Lower leg skin (tissue), 3 donors: ENCODE measurements around the gene ETHE1.

Experiments
- CTCF ChIP-seq, 3 donors: fragments of 450-650 bp; IDR thresholded peaks; one replicate each; pipeline ENCODE4 v1.5.1; 2016; ENCODE audit warnings: antibody characterized with exemption in 3 of 3, mild to moderate bottlenecking in 3 of 3, moderate library complexity in 2 of 3
- POLR2A ChIP-seq, 2 donors: fragments of 450-650 bp; IDR thresholded peaks; one replicate each; pipeline ENCODE4 v1.6.1; 2016 to 2017; ENCODE audit warnings: antibody characterized with exemption in 2 of 2, mild to moderate bottlenecking in 1 of 2, moderate library complexity in 1 of 2

GRCh38 chr19:43532962-43533545 is 6.1 kb upstream of the ETHE1 start, which contains the start of gene ZNF575:
- TF ChIP-seq POLR2A (IDR thresholded peaks at IDR 0.05) (no peak), CTCF (IDR thresholded peaks at IDR 0.05) (no peak)
